Activated CD8-positive, alpha-beta memory T cell treated with anti-CD3 and anti-CD28 coated beads, Interleukin-2, amount 50 U/mL, for 4 hours (primary cell): ENCODE results near the gene TRAPPC3L.

Experiments
- DNase-seq: peaks from one replicate; pipeline ENCODE4 v3.0.0-alpha.2; 2020

Gene TRAPPC3L

DNA sequence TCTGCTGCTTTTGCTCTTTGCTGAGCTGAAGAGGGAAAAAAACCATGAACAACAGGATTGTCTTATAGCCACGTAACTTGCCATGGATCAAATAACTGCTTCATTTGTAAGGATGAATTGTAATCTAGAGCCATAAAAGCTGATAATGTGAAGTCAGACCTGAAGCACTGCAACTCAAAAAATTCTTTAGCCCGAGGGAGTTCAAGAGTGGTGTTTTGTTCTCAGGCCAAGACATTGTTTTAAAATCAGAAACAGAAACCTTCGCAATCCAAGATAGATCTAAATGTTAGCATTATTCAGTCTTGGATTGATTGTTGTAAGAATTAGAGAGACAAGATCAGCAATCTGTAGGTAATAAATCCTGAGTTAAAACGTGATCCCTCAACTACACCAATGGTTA is at the start of gene TRAPPC3L:
TRAPPC3L (minus strand) TSS at position 34 of the 400 bp plus-strand sequence. CDS start 170 bp downstream, outside the sequence.
- DNase-seq: no peak

DNA sequence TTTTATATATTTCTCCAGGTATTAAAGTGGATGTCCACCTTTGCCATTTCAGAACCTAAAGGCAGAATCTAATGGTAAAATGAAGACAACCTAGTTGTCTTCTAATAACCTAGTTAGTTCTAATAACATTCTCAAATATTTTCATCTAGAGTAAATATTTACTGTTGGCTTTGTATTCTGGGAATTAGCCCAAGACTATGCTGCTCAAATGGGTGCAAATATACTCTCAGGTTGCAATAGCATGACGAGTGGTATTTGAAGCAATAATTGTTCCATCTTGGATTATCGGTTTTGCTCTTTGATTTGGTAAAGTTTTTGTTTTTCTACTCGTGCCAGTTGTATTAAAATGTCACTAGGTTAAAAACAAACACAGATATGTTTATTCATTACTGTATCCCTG is 49.8 kb upstream of the TRAPPC3L start:
- DNase-seq: no peak

DNA sequence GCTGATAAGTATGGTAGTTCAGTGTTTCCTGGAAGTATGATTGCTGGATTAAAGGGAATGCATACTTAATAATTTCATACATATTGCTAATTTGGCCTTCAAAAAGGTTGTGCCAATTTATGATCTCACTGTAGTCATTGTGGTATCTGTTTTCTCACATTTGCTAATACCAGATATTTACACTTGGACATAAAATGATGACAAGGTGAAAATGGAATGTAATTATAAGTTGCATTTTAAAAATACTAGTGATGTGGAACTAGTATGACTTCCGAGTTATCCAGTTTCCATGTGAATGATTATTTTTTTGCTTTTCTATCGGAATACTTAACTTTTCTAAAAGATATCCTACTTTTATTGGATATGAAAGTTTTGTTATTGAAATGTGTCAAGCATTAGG is 41.3 kb upstream of the TRAPPC3L start:
- DNase-seq: no peak

DNA sequence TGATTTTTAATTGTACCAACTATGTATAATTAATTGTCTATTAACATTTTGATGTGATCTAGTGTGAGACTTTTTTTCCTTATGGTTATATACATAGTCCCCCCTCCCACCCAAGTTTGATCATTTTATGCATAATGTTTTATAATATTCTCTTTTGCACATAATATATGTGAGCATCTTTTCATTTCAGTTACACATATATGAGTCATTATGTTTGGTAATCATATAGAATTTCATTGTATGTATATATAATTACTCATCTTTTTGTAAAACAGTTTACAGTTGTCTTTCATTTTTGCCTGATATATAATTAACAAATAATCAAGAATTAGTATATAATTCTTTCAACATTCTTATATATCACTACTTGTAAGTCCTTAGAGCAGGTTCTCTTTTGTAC is 40.8 kb upstream of the TRAPPC3L start:
- DNase-seq: no peak

DNA sequence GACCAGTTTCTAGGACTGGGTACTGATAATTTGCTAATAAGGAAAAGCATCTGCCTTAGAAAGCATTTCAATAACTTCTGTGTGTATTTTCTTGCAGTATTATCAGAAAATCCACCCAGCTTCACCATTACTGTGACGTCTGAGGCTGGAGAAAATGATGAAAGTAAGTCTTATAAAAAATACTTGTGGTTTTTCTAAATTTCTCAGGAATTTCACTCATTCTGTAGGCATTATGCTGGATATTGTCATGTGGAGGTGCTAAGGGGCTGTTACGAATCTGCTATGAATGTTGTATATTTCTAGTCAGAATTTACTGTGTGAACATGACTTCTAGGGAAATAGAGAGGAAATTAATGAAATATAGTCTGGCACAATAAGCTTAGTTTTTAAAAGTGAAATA is 34.7 kb upstream of the TRAPPC3L start:
- DNase-seq: no peak

DNA sequence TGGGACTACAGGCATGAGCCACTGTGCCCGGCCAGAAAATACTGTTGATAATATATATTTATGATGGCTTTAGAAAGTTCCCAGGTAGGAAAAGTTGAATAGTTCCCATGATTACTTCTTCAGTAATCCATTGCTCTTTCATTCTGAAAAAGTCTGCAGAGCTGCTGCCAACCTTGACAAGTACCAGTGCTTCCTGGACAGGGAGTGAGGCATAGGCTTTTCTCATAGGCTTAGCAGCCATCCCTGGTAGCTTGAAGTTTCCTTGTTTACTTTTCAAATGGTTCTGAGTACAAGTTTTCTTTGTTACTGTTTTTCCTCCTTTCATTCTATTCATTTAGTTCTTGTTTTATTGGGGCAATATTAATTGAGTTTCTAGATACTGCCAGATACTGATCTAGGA is 33.7 kb upstream of the TRAPPC3L start:
- DNase-seq: no peak

DNA sequence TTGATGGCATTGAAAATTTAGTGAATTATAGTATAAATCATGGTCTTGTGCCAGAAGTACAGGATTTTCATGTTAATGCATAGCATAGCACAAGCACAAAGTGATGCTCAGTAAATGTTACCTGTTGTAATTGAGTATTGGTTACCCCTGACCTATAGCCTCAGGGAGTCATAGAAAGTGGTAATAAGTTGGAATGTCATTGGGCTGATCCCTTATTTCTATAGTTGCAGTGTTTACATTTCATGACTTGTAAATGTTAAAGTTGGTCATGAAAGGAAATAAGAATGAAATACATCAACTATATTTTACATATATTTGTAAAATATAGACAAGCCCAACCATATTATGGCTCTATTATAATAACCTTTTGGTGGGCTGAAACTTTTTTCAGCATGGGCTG is 32.9 kb upstream of the TRAPPC3L start:
- DNase-seq: no peak

DNA sequence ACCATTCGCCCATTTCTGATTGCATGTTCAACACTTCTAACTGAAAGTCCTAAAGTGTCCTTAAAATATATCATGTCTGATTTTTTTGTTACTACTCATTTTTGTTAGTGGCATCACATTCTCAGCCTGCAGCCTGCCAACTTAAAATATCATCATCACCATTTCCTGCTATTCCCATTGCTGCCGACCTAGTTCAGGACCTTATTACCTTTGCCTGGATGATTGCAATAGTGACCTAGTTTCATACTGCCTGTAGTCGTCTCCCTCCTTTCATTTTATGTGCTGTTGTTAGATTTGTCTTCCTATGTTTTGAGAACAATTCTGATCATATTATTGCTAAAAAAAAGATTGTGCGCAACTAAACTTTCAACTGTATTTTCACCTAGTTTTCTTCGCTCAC is 32.0 kb upstream of the TRAPPC3L start:
- no peak for DNase-seq

DNA sequence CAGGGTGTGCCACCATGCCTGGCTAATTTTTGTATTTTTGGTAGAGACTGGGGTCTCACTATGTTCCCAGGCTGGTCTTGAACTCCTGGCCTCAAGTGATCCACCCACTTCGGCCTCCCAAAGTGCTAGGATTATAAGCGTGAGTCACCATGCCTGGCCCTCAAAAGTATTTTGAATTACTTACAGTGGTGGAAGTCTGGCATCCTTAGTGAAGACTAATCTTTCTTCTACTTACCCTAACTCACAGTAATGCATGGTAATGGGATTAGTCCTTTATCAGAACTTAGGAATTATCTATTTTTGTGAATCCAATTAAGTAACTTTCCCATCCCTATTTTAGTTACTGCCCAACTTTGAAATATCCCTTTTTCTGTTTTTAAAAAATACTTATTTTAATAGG is 29.7 kb upstream of the TRAPPC3L start:
- DNase-seq: no peak

DNA sequence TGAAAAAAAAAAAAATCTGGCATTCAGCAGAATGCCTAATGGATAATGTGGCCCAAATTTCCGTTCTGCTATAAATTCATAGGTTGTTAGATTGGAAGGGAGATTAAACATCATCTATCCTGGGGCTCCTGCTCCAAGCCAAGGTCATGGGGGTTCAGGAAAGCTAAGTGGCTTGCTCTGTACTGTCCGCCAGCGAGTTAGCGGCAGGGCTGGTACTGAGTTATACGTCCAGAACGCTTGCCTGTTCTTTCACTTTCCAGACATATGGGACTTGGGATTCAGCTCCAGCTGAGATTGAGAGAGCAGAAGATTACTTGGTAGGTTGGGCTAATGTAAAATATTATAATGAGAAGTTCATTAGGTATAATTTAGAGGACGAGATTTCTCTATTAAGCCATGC is 26.7 kb upstream of the TRAPPC3L start:
- no peak for DNase-seq

DNA sequence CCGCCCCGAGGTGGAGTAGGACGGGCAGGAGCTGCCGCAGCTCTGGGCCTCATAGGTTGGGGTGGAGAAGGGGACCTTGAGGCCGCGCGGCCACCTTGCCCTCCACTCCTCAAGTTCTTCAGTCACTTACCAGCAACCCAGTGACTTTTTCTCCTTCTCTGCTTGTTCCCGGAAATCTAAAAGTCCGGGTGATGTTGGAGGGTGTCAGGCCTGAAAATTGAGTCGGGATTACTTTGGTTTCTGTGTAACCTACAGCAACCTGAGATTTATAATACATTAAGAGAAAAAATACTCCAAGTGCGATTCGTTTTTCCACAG is 26.2 kb upstream of the TRAPPC3L start:
- no peak for DNase-seq

DNA sequence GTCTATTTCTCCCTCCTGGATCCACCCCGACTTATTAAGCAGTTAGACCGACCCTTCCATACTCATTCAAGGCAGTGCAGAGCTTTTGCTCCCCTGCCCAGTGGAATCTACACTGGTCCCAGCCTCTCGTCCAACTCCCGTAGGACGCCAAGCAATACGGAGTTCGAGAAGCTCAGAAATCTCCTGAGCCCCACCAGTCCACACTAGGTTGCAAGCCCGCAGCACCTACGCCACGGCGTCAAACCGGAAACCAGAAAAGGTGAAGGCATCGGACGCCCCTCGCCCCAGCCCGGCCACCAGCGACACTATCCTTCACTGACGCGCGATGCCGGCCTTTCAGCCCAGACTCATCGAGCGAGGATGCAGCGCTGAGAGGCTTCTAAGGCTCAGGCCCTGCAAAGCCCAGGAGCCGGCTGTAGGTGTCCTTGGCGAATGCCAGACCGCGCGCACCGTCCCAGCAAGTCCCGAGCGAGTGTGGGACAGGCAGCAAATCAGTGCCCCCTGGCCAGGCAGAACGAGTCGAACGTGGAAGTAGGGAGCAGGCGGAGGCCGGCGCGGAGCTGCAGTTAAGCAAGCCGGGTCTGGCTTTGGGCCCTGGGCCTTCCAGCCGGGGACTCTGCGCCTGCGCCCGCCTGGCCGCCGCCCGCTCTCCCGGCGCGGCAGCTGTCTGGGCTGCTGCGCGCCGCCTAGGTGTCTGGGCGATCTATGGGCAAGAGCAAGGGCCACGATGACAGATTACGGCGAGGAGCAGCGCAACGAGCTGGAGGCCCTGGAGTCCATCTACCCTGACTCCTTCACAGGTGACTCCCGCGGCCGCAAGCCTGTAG is 25.6 kb upstream of the TRAPPC3L start, which contains the start of gene RWDD1:
RWDD1 (plus strand) TSS at position 649 of the 827 bp plus-strand sequence; CDS start at position 728, 79 bp downstream.
- peak; percentile 98 for DNase-seq

DNA sequence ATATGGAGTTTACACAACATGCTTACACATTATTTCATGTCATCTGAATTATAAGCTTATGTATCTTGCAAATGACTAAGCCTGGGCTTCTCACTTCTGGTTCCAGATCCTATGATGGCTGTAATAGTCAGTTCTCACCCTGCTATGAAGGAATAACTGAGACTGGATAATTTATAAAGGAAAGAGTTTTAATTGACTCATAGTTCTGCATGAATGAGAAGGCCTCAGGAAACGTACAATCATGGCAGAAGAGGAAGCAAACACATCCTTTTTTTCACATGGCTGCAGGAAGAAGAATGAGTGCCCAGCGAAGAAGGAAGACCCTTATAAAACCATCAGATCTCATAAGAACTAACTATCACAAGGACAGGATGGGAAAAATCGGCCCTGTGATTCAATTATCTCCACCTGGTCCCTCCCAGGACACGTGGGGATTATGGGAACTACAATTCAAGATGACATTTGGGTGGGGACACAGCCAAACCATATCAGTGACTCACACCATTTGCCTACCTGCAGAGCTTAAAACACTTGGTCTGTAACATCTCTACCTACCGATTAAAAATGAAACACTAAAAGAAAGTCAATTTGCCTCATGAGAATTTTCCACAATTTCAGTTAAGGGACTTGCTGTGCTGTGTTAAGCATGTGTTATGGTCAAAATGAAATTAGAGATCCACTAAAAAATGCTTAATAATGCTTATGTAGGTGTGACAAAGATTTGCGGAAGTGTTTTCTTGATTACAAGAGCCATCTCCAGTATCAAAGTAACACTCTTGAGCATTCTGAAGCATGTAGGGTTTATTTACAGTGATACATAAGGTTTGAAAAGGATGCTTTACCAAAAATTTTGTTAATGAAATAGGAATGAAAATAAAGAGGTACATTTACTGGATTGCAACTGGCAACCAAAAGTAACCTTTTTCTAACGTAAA is 23.6 kb upstream of the TRAPPC3L start:
- DNase-seq: no peak

DNA sequence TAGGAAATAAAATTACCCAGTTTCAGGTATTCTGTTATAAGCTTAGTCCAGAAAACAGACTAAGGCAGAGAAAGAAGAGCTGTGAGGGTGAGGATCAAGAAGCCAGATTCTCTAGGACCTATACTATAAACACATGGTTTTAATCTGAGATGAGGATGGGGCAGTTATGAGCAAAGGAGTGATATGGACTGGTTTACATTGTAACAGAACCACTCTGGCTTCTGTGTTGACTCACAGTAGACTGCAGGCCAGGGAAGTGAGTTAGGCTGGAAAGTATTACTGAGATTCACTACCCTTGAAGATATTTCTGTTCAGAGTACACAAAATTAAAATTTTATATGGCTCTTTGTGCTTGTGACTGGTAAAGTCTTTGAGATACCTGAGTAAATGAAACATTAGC is 22.6 kb upstream of the TRAPPC3L start:
- no peak for DNase-seq

DNA sequence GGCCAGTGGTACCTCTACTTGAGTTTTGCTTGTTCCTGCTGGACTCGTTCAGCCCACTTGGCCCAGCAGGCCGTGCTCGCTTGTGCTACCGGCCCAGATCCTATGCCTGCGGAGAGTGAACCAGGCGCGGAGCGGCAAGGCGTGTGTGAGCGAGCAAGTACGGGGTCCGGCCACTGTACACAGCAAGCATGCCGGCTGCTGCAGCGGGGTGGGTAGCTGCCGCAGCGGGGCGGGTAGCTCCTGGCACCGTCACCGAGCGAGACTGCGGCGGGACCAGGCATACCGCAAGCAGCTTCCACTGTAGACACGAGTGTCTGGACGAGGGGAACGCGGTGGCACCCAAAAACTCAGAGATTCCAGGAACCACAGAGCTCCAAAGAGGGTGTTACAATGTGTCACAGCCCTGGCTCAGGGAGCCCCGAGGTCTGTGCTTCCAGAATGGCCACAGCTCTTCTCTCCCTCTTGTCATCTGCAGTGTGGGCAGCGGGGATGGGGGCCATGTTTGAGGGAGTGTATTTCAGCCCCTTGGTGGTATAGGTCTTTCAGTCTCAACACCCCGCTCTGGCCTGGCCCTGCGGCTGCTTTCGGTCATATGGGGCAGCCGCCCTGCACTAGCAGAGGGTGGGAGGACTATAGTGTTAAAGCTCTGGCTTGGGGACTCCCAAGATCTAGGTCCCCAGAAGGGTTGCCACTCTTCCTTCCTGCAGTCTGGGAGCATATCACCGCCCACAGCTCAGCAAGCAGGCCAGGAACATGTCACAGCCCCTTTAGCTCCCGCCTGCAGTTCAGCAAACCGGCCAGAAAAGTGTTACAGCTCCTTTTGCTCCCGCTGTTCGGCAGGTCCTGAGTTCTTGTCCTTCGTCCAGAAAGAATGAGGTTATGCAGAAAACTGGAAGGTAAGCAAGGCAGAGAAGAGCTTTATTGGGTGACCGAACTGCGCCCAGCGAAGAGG is 19.7 kb upstream of the TRAPPC3L start:
- DNase-seq: peak; percentile 24

DNA sequence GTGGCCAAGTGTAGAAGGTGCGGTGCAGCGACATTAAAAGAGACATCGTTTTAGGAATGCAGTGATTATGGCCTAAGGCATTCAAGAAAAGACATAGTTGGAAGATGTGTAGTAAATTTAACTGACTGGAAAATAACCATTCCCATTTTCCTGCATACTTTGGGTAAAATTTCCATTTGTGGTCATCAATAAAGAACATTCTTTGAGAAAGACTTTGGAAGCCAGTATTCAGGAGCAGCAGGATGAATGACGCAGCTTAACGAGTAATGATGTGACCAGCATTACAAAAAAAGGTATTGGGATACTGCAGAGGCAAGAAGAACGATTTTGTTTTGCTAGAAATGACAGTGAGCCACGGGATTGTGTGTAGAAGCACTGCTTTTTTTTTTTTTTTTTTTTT is 18.8 kb upstream of the TRAPPC3L start:
- no peak for DNase-seq

DNA sequence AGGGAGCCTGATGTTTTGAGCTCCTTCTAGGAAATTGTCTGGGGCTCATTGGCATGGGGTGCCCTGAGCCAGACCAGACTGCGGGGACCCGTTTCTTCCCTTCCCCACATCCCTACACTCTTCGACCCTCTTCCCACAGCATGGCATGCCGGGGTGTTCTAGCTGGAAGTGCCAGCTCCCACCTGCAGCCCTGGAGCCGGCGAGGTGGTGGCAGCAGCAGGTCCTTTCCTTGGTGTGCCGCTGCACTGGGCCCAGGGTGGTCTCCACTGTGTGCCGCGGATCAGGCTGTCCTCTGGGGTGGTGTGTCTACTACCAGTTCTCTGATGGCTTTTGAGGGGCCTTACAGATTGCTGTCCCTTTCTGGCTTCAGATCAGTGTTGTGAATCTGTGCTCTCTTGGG is 18.3 kb upstream of the TRAPPC3L start:
- no peak for DNase-seq

DNA sequence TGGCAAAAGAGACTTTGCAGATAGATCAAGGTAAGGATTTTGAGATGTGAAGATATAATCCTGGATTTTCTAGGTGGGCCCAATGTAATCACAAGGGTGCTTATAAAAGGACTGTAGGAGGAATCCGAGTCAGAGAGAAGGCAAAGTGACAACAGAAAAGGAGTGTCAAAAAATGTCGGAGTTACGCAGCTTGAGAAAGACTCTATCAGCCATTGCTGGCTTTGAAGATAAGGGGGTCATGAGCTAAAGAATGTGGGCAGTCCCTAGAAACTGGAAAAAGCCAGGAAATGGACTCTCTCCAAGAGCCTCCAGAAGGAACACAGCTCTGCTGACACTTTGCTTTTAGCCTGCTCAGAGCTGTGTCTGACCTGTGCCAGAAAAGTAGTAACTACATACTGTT is 17.1 kb upstream of the TRAPPC3L start:
- no peak for DNase-seq

DNA sequence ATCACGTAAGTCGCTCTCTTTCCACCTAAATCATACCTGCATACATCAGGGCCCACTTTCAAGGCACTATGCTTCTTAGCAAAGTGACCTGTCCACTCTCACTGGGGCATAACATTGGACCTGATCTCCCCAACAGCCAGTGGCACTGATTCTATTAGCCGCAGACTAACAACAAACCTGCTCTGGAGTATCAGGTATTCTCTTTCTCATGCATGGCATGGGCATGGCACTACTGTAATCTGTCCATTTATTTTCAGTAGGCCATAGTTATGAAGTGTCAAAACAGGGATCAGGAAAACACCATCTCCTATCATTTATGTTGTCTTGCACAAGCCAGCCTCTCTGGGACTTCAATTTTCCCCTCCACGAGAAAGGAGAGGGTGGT is 16.5 kb upstream of the TRAPPC3L start:
- DNase-seq: no peak

DNA sequence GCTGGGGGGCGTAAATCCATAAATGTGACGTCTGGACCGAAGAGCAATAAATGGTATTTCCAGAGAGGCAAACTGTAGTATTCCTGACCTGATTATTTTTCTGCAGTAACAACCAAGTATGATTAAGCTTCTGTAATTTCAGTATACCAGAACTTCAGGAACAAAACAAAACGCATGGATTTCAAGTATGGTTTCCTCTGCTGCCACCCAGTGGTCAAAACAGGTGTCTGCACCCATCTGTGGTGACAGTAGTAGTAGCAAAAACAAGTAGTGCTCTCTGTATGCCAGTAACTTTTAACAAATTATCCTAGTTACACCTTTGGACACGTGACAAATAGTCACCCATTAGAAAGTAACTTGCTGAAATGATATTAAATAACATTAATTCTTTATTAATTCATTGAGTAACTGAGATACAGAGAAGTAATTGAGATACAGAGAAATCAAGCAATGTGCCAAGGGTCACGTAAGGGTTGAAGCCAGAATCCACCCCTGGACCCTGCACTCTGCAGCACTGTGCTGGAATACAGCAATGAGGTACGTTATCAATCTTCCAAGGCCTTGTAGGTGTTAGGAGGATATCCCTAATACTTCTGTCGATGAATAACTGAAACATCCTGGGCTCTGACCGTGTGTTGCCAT is 16.0 kb upstream of the TRAPPC3L start:
- peak; percentile 65 for DNase-seq

DNA sequence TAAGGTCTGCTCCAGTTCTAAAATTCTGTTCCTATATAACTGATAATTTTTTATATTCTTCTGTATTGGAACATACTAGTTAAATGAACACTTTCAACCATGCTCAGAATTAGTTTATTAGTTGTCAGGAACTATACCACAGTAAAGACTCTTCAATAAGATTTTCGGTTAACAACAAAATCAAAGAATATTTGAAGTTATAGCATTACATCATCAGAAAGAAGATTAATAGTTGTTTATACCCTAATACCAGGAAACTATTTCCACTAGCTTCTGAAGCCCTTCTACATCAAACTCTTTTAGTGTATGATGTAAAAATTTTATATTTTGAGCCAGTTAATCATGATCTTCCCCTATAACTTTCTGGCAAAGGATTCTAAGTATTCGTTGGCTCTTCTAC is 14.6 kb upstream of the TRAPPC3L start:
- no peak for DNase-seq

DNA sequence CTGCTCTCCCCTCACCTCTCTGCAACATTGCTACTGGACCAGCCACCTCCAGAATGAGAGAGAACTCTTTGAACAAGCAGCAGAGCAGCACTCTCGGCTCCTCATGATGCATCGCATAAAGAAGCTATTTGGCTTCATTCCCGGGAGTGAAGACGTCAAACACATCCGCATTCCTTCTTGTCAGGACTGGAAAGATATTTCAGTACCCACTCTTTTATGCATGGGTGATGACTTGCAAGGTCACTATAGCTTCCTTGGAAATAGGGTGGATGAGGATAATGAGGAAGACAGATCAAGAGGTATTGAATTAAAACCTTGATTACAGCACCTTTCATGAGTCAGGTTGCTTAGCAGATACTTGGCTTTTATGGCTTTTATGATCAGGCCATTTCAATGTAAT is 12.4 kb upstream of the TRAPPC3L start:
- no peak for DNase-seq
